Mesenchymal stem cell (in vitro differentiated cells and primary cell): ENCODE results near the gene PNCK.

Source experiments
- DNase-seq: peaks from one replicate; pipeline ENCODE4 v3.0.0-alpha.2; 2013
- H2AFZ ChIP-seq: one replicate; pipeline ENCODE4 v1.6.1; 2013; ENCODE audit warnings: low read depth, mild to moderate bottlenecking, control low read depth, inconsistent platforms, low read length, moderate library complexity
- H2AK5ac ChIP-seq: 2 replicates; pipeline ENCODE4 v1.6.1; 2013; ENCODE audit warnings: low read length, moderate library complexity, mild to moderate bottlenecking, inconsistent platforms; ENCODE audit not compliant: severe bottlenecking
- H2BK120ac ChIP-seq: one replicate; pipeline ENCODE4 v1.6.1; 2013; ENCODE audit warnings: low read depth, mild to moderate bottlenecking, inconsistent platforms, low read length, moderate library complexity
- H2BK12ac ChIP-seq, 2 experiments: one replicate each; pipeline ENCODE4 v1.6.1; 2013; ENCODE audit warnings: inconsistent platforms in 2 of 2, low read length in 2 of 2, mild to moderate bottlenecking in 2 of 2, moderate library complexity in 2 of 2, control low read depth in 1 of 2
- H2BK15ac ChIP-seq: one replicate; pipeline ENCODE4 v1.6.1; 2013; ENCODE audit warnings: mild to moderate bottlenecking, low read depth, inconsistent platforms; ENCODE audit not compliant: poor library complexity, severe bottlenecking
- H2BK5ac ChIP-seq: 2 replicates; pipeline ENCODE4 v1.6.1; 2013; ENCODE audit warnings: low read depth, mild to moderate bottlenecking, low read length, control low read depth, inconsistent platforms; ENCODE audit not compliant: poor library complexity, severe bottlenecking
- H3K14ac ChIP-seq, 2 experiments: one replicate each; pipeline ENCODE4 v1.6.1; 2013; ENCODE audit warnings: inconsistent platforms in 2 of 2, low read length in 2 of 2, control low read depth in 1 of 2, mild to moderate bottlenecking in 1 of 2, moderate library complexity in 1 of 2
- H3K18ac ChIP-seq, 2 experiments: one replicate each; pipeline ENCODE4 v1.6.1; 2013; ENCODE audit warnings: inconsistent platforms in 2 of 2, low read length in 2 of 2, control low read depth in 1 of 2, low read depth in 1 of 2, mild to moderate bottlenecking in 1 of 2
- H3K23ac ChIP-seq, 2 experiments: one replicate each; pipeline ENCODE4 v1.6.1; 2013; ENCODE audit warnings: inconsistent platforms in 2 of 2, low read length in 2 of 2, mild to moderate bottlenecking in 2 of 2, moderate library complexity in 2 of 2, control low read depth in 1 of 2
- H3K27ac ChIP-seq: 2 replicates; pipeline ENCODE4 v1.5.1; 2013; ENCODE audit warnings: mild to moderate bottlenecking, moderate library complexity, low read length, control low read depth, inconsistent platforms; ENCODE audit not compliant: poor library complexity, severe bottlenecking
- H3K27me3 ChIP-seq, 2 experiments: 2 replicates each; pipeline versions ENCODE4 v1.6.1 to v1.7.0; 2013; ENCODE audit warnings: low read length in 2 of 2, mild to moderate bottlenecking in 2 of 2, moderate library complexity in 2 of 2, control low read depth in 1 of 2, inconsistent platforms in 1 of 2; ENCODE audit not compliant: control insufficient read depth in 1 of 2, insufficient read depth in 1 of 2
- H3K36me3 ChIP-seq, 2 experiments: 2 replicates each; pipeline versions ENCODE4 v1.6.1 to v1.7.0; 2013; ENCODE audit warnings: low read length in 2 of 2, control low read depth in 1 of 2, inconsistent platforms in 1 of 2, low read depth in 1 of 2, mild to moderate bottlenecking in 1 of 2; ENCODE audit not compliant: insufficient read depth in 2 of 2, control insufficient read depth in 1 of 2
- H3K4ac ChIP-seq, 2 experiments: one replicate each; pipeline ENCODE4 v1.6.1; 2013; ENCODE audit warnings: inconsistent platforms in 2 of 2, low read length in 2 of 2, mild to moderate bottlenecking in 2 of 2, moderate library complexity in 2 of 2, control low read depth in 1 of 2, low read depth in 1 of 2
- H3K4me1 ChIP-seq: 2 replicates; pipeline ENCODE4 v1.6.1; 2013; ENCODE audit warnings: low read depth, low read length, control low read depth; ENCODE audit not compliant: control insufficient read depth, insufficient read depth
- H3K4me2 ChIP-seq: 2 replicates; pipeline ENCODE4 v1.6.1; 2013; ENCODE audit warnings: low read length, mild to moderate bottlenecking, inconsistent platforms; ENCODE audit not compliant: poor library complexity, severe bottlenecking
- H3K4me3 ChIP-seq, 2 experiments: 2 replicates each; pipeline versions ENCODE4 v1.5.1 to v1.7.0; 2013; ENCODE audit warnings: low read length in 2 of 2, mild to moderate bottlenecking in 2 of 2, control low read depth in 1 of 2, low read depth in 1 of 2; ENCODE audit not compliant: insufficient read depth in 1 of 2
- H3K79me1 ChIP-seq: replicated peaks from 2 replicates; pipeline ENCODE4 v1.6.1; 2013; ENCODE audit warnings: mild to moderate bottlenecking, control low read depth, low read length, inconsistent platforms; ENCODE audit not compliant: poor library complexity, severe bottlenecking
- H3K9ac ChIP-seq: 2 replicates; pipeline ENCODE4 v1.7.0; 2013; ENCODE audit warnings: mild to moderate bottlenecking, low read length, moderate library complexity
- H3K9me3 ChIP-seq: 2 replicates; pipeline ENCODE4 v1.7.0; 2013; ENCODE audit warnings: mild to moderate bottlenecking, low read length; ENCODE audit not compliant: control insufficient read depth
- H4K8ac ChIP-seq: one replicate; pipeline ENCODE4 v1.6.1; 2013; ENCODE audit warnings: inconsistent platforms, mild to moderate bottlenecking, low read length, moderate library complexity
- H4K91ac ChIP-seq: one replicate; pipeline ENCODE4 v1.6.1; 2013; ENCODE audit warnings: mild to moderate bottlenecking, low read length, inconsistent platforms
- WGBS: methylation state at CpG from one replicate; pipeline ENCODE4 v1.1.7; 2013; ENCODE audit warnings: mixed read lengths; 5-methylcytosine and 5-hydroxymethylcytosine counted together

PNCK gene

GRCh38 chrX:153638436-153639176, 35.0 kb downstream of the PNCK start:
- no peak overlapping the region for H4K91ac ChIP-seq
- H3K14ac ChIP-seq: no peak overlapping the region
- H3K27me3 ChIP-seq: peaks cover 22 to 84% of the 10 kb centered on the region in 2 experiments
- no peaks in the 10 kb centered on the region for H3K36me3 ChIP-seq
- no peak overlapping the region for H2BK12ac ChIP-seq
- 67% methylated on average over 10 of the region's 20 CpGs for WGBS
- no peak overlapping the region for H3K9ac ChIP-seq
- H3K4me3 ChIP-seq: no peak overlapping the region
- H3K18ac ChIP-seq: no peak overlapping the region
- H3K9me3 ChIP-seq: no peaks in the 10 kb centered on the region
- no peak overlapping the region for H2AFZ ChIP-seq
- no peak for DNase-seq
- H3K4me1 ChIP-seq: peaks cover 17% of the 10 kb centered on the region
- H3K79me1 ChIP-seq: no peaks in the 10 kb centered on the region
- no peak overlapping the region for H2AK5ac ChIP-seq
- no peak overlapping the region for H2BK5ac ChIP-seq
- H2BK15ac ChIP-seq: no peak overlapping the region
- H3K27ac ChIP-seq: no peak overlapping the region
- no peak overlapping the region for H3K4ac ChIP-seq
- H4K8ac ChIP-seq: no peak overlapping the region
- no peak overlapping the region for H2BK120ac ChIP-seq
- no peak overlapping the region for H3K4me2 ChIP-seq
- H3K23ac ChIP-seq: no peak overlapping the region

GRCh38 chrX:153638041-153638371, 35.6 kb downstream of the PNCK start:
- H3K4me2 ChIP-seq: no peak overlapping the region
- no peak overlapping the region for H2BK15ac ChIP-seq
- H3K23ac ChIP-seq: no peak overlapping the region
- H3K27me3 ChIP-seq: peaks cover 16 to 79% of the 10 kb centered on the region in 2 experiments
- H4K8ac ChIP-seq: no peak overlapping the region
- H3K18ac ChIP-seq: no peak overlapping the region
- no peak overlapping the region for H3K4ac ChIP-seq
- H2AK5ac ChIP-seq: no peak overlapping the region
- WGBS: 77% methylated on average over 6 of the region's 6 CpGs
- H4K91ac ChIP-seq: no peak overlapping the region
- H3K27ac ChIP-seq: no peak overlapping the region
- H3K79me1 ChIP-seq: no peaks in the 10 kb centered on the region
- no peak overlapping the region for H3K9ac ChIP-seq
- no peak overlapping the region for H2BK5ac ChIP-seq
- H3K4me3 ChIP-seq: no peak overlapping the region
- H3K36me3 ChIP-seq: no peaks in the 10 kb centered on the region
- peak overlapping the region in 1 of 2 experiments; percentile 28 for H3K14ac ChIP-seq
- H2AFZ ChIP-seq: no peak overlapping the region
- H2BK12ac ChIP-seq: no peak overlapping the region
- H3K4me1 ChIP-seq: peaks cover 11% of the 10 kb centered on the region
- H3K9me3 ChIP-seq: no peaks in the 10 kb centered on the region
- no peak overlapping the region for H2BK120ac ChIP-seq
- no peak for DNase-seq

DNA sequence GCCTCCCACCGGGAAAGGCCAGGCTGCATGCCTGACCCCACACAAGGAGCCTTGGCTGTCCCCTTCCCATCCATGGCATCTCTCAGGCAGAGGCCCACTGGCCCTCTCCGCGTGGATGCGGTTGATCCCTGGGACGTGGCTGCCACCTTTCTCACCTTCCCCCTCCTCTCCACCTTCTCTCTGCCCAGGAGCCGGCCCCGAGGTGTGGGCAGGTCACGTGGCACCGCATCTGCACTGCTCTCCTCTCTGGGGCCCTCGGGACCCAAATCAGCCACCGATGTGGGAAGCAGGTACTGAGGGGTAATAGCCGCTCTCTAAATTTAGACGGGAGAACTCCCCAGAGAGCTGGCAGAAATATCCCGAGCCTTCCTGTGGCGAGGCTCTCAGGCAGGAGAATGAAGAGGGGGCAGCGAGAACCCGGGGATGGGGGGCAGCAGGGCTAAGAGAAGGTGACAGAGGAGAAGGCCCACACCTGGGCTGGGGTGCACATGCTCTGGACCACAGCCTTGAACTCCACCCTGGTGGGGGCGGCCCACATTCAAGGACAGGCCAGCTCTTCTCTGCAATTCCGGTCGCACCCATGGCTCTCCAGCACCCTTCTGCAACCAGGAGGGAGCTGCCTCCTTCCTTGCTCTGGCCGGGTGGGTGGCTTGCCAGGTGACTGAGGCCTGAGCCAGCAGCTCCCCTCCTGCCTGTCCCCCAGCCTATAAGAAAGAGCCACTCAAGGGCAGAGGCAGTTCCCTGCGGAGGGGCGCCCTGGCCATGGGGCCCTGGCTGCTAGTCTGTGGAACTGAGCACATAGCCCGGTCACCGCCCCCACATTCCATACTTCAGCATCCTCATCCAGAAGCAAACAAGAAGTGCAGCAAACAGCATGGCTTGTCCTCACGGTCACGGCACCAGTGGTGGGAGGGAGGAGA, 36.2 kb downstream of the PNCK start:
- H3K9ac ChIP-seq: no peak overlapping the region
- no peak overlapping the region for H2BK120ac ChIP-seq
- no peak overlapping the region for H3K4ac ChIP-seq
- H4K91ac ChIP-seq: no peak overlapping the region
- DNase-seq: no peak
- H3K4me3 ChIP-seq: no peak overlapping the region
- H2BK12ac ChIP-seq: no peak overlapping the region
- H3K14ac ChIP-seq: no peak overlapping the region
- no peak overlapping the region for H4K8ac ChIP-seq
- H2AK5ac ChIP-seq: no peak overlapping the region
- H3K27ac ChIP-seq: no peak overlapping the region
- no peak overlapping the region for H2AFZ ChIP-seq
- no peak overlapping the region for H2BK15ac ChIP-seq
- H3K4me1 ChIP-seq: peaks cover 6% of the 10 kb centered on the region
- H3K27me3 ChIP-seq: peaks cover 12 to 75% of the 10 kb centered on the region in 2 experiments
- H3K23ac ChIP-seq: no peak overlapping the region
- H3K79me1 ChIP-seq: no peaks in the 10 kb centered on the region
- H3K36me3 ChIP-seq: no peaks in the 10 kb centered on the region
- WGBS: 81% methylated on average over 23 of the region's 27 CpGs
- no peak overlapping the region for H3K4me2 ChIP-seq
- no peak overlapping the region for H2BK5ac ChIP-seq
- H3K9me3 ChIP-seq: no peaks in the 10 kb centered on the region
- H3K18ac ChIP-seq: no peak overlapping the region

GRCh38 chrX:153636716-153637115, 36.9 kb downstream of the PNCK start:
- Histone ChIP-seq H3K27ac (no peak overlapping the region), H3K4ac (no peak overlapping the region), H3K4me3 (no peak overlapping the region), H2BK15ac (no peak overlapping the region), H4K8ac (no peak overlapping the region), H3K4me1 (peaks cover 3% of the 10 kb centered on the region), H3K14ac (no peak overlapping the region), H2AK5ac (no peak overlapping the region), H3K36me3 (no peaks in the 10 kb centered on the region), H3K9ac (no peak overlapping the region), H3K4me2 (no peak overlapping the region), H2BK120ac (no peak overlapping the region), H3K79me1 (no peaks in the 10 kb centered on the region), H2BK5ac (no peak overlapping the region), H4K91ac (no peak overlapping the region), H3K18ac (no peak overlapping the region), H2BK12ac (no peak overlapping the region), H3K9me3 (peaks cover 4% of the 10 kb centered on the region), H3K27me3 (peaks cover 12 to 75% of the 10 kb centered on the region in 2 experiments), H2AFZ (no peak overlapping the region), H3K23ac (no peak overlapping the region)
- DNase-seq: no peak
- WGBS: 79% methylated on average over 3 of the region's 5 CpGs
